Stimulated activated CD4-positive, alpha-beta T cell treated with anti-CD3 and anti-CD28 coated beads, Interleukin-2, amount 100 ng/mL, for 48 hours (primary cell): ENCODE data around the gene LILRA2.
"Not testable (repeated sequence)": the region's sequence is repeated elsewhere in the genome, so short reads cannot be mapped to it uniquely, and the experiment has no call there.

Experiments used
- DNase-seq, 2 donors: peaks; one replicate each; pipeline ENCODE4 v3.0.0-alpha.2; 2020

The LILRA2 gene

DNA sequence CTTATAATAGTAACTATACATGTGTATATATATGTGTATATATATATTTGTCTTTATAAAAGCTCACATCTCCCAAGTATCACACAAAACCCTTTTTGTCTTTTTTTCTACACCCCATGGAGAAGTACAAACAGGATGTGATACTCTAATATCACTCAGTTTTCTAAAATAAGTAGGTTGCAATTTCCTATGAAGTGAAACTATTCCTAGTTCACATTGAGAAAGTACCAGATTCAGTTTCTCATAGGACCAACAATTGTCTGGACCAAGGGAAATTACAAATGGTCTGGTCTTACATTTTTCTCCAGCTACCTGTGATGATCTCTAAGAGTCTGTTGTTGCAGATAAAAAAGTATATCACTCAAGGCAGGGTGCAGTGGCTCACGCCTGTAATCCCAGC, 38.8 kb downstream of the LILRA2 start:
- no peak for DNase-seq

DNA sequence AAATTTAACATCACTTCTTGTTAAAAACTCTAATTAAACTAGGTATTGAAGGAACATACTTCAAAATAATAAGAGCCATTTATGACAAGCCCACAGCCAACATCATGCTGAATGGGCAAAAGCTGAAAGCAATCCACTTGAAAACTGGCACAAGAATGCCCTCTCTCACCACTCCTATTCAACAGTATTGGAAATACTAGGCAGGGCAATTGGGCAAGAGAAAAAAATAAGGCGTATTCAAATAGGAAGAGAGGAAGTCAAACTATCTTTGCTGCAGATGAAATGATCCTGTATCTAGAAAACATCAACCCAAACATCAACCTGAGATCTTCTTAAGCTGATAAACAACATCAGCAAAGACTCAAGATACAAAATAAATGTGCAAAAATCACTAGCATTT, 41.1 kb downstream of the LILRA2 start:
- no peak for DNase-seq

GRCh38 chr19:54616057-54616456, 42.5 kb downstream of the LILRA2 start:
- DNase-seq, result no peak

DNA sequence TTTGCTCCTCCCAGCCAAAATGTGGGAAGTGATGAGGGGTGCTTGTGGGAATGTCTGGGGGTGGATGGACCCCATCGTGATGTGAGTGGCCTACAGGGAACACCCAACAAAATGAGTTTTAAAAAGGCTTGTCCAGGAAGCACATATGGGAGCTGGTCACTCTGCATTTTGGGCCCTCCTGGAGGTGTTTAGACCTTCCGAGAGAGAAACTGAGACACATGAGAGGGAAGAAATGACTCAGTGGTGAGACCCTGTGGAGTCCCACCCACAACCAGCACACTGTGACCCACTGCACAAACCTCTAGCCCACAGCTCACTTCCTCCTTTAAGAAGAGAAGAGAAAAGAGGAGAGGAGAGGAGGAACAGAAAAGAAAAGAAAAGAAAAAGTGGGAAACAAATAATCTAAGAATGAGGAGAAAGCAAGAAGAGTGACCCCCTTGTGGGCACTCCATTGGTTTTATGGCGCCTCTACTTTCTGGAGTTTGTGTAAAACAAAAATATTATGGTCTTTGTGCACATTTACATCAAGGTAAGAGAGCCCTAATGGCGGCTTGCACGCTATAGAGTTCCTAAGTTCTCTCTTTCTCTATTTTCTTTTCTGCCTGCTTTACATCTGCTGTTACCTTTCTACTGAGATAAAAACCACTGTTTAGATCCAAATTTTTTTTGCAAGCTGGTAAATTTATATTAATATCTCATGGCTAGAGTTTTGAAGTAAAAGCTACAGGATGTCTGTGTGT, 43.4 kb downstream of the LILRA2 start:
- DNase-seq, result no peak

- no peak for DNase-seq
Observed at GRCh38 chr19:54620464-54620863, 46.9 kb downstream of the LILRA2 start.

DNA sequence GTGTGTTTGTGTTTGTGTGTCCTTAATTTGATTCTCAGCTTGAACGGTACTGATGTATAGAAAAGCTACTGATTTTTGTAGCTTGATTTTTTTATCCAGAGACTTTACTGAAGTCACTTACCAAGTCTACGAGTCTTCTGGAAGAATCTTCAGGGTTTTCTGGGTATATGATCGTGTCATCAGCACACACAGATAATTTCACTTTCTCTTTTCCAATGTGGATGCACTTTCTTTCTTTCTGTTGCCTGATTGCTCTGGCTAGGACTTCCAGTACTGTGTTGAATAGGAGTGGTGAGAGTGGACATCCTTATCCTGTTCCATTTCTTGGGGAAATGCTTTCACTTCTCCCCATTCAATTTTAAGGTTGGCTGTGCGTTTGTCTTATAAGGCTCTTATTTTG, 48.8 kb downstream of the LILRA2 start:
- no peak for DNase-seq

GRCh38 chr19:54624234-54624633, 50.6 kb downstream of the LILRA2 start:
- DNase-seq, result not testable (repeated sequence)

DNA sequence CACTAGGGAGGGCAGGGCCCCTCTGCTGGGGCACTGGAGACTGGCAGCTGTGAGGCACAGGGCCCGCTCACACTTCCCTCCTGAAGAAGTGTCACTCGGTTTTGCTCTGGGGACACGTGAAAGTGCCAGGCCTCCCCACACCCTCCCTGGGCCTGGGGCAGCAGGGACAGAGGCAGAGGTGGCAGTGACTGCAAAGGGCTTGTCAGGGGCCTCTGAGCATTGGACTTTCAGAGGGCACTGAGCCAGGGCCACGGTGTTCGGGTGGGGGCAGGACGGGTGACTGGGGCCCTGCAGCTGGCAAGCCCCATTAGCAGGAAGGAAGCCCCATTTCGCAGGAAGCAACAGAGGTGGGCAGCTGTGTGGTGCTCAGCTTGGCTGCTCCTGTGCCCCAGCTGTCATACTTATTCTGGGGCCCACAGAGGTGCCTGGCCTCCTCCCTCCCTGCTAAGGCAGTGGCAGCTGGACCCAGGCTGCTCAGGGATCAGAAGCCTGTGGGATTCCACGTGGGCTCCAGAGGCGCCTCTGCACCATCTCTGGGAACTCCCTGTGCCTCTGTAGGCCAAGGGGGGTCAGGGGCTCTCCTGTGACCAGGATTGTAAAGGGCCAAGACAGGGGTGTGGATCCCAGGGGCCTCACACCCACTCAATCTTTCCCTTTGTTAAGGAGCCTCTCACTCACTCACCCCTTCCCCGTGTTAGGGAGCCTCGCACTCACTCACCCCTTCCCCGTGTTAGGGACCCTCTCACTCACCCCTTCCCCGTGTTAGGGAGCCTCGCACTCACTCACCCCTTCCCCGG, 51.5 kb downstream of the LILRA2 start:
- DNase-seq, result not testable (repeated sequence)

DNA sequence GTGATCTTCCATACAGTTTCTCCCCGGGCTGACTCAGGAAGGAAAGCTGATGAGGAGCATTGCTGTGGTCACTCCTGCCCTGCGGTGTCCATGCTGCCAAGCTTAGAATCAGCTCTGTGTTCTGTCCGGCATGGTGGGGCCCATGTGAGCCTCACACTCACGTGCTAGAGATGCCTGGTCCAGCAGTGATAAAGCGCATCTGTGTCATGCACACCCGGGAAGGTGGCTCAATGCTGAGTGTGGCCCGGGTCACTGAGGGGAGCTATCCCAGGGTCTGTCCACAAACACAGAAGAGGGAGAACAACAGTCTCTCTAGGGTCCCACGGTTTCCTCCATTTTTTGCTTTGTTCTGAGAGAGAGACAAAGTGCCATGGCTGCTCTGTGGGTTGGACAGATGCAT, 53.2 kb downstream of the LILRA2 start:
- no peak for DNase-seq

- not testable (repeated sequence) for DNase-seq
Observed at GRCh38 chr19:54627912-54628311, 54.3 kb downstream of the LILRA2 start.

GRCh38 chr19:54630262-54630661, 56.7 kb downstream of the LILRA2 start, which contains the start of gene LILRB1:
Gene LILRB1 (plus strand): TSS chr19:54630484. CDS start chr19:54631074, 590 bp downstream.
- not testable (repeated sequence) for DNase-seq

GRCh38 chr19:54630782-54631181, 57.2 kb downstream of the LILRA2 start:
- DNase-seq, result no peak

GRCh38 chr19:54631489-54632337, 58.1 kb downstream of the LILRA2 start:
- DNase-seq, result not testable (repeated sequence)

- DNase-seq, result not testable (repeated sequence)
Observed at GRCh38 chr19:54632517-54632916, 58.9 kb downstream of the LILRA2 start.

GRCh38 chr19:54633401-54633800, 59.8 kb downstream of the LILRA2 start:
- no peak for DNase-seq

- not testable (repeated sequence) for DNase-seq
Observed at GRCh38 chr19:54636081-54636480, 62.5 kb downstream of the LILRA2 start.

GRCh38 chr19:54638683-54639082, 65.1 kb downstream of the LILRA2 start:
- no peak for DNase-seq
